ENCODE results near the gene MAPKBP1. TPM values are rescaled to one million over a fixed set of nuclear protein-coding genes. Genes with fewer than 3 reads are reported as not detected.
A peak's percentile ranks its signal among the peaks of the same experiment; 100 is the strongest.

Gene MAPKBP1
- total RNA-seq, 2 experiments from 2014 or later, result 16.1 to 19.0 TPM

DNA sequence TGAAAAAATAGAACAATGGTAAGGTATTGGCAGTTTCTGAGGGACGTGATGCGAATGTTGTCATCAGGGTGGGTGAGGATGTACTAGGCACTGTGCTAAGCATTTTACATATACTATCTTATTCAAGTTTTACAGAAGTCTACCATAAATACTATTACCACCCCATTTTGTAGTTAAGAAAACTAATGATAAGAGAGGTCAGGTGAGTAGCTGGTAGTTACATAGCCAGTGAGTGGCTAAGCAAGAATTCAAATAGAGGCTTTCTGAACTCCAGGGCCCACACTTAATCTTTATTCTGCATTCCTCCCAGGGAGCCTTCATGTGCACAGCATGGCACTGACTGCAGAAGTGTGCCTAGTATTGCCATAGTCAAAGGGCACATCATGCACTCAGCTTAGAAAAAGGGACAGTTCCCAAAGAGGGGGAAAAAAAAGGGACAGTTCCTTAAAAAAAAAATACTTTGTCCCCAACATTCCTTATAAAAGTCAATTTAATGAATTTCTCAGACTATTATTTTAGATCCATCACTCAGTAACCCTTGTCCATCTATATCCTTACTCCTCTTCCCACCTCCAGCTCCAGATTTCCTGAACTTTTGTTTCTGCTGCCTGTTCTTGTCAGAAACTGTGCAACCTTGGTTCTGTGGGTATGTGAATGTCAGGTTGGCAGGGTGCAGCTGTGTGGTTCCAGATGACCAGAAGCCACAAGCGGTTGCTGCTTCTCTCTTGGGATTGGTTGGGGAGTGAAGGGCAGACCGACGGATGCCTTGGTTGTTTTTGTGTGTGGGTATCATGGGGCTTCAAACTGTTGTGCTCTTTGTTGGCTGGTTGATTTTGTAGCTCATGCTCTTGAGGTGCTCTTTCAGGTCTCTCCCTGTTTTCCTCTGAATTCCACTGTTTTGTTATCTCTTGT lies 8.3 kb downstream of the MAPKBP1 start:
- no peak overlapping the region for H3K4me3 Mint-ChIP-seq
- ATAC-seq (no peak), DNase-seq (no peak)
- POLR2A ChIA-PET, result interaction anchor here (0.6 to 0.7 kb wide), 2 partner anchors 18 to 1749 kb away, joined by 3 to 4 read pairs; no protein-coding TSS in a partner anchor
- H3K4me1 Mint-ChIP-seq, result peaks cover 30% of the 10 kb centered on the region
- peaks cover 5% of the 10 kb centered on the region for H3K36me3 Mint-ChIP-seq (ENCODE audit: low read depth)
- H3K27ac Mint-ChIP-seq, result no peak overlapping the region
- no peaks in the 10 kb centered on the region for H3K9me3 Mint-ChIP-seq (ENCODE audit: low read depth)
- CTCF ChIA-PET, result interaction anchor here (1.4 to 1.9 kb wide), 2 partner anchors 9 to 122 kb away, joined by 5 to 12 read pairs; partner anchors contain the start of gene MAPKBP1
- no peaks in the 10 kb centered on the region for H3K27me3 Mint-ChIP-seq
- intact Hi-C loops (cut with DNase I, micrococcal nuclease), result no loop called here

DNA sequence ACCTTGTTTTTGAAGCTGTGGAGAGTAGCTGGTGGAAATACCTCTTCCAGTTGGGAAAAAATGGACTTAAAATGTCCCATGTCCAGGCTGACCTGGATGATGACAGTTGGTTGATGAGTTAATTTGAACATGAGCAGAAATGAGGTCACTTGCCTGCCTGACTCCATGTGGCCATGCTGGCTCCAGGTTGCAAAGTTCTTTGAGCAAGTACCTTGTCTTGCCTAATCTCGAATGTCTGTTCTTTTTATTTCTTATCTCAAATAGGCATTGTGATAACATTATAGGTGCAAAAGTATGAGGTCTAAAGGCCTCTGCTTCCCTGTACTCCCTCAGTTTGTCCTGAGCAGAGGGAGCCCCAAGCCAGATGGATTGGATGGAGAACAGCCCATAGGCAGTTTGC lies 9.0 kb downstream of the MAPKBP1 start:
- CTCF ChIA-PET, result interaction anchor here (1.0 to 1.9 kb wide), 3 partner anchors 9 to 29 kb away, joined by 5 to 12 read pairs (median 5); partner anchors contain the start of gene MAPKBP1
- DNase-seq, result no peak

DNA sequence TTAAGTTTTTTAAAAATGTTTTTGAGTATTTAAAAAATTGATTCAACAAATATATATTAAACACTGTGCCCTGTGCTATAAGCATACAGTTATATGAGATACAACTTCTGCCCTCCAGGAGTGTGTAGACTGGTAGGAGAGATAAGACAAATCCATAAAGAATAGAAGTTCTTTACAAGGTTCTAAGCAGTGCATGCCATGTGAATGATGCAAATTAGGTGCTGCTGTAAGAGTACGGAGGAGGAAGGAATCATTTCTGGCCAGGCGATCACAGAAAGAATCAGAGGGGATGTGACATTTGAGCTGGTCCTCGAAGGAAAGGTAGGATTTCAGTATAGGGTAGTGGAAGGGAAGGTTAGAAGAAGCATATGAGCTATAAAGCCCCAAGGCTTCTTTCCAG lies 14.0 kb downstream of the MAPKBP1 start:
- no peak for ATAC-seq
- H3K27ac Mint-ChIP-seq, result no peak overlapping the region
- intact Hi-C loops (cut with DNase I, micrococcal nuclease), result no loop called here
- ChIA-PET POLR2A (no interaction called here), CTCF (interaction anchor here (1.0 to 1.8 kb wide), 4 partner anchors 9 to 322 kb away, joined by 3 to 7 read pairs (median 4); no protein-coding TSS in a partner anchor)
- no peaks in the 10 kb centered on the region for H3K27me3 Mint-ChIP-seq
- H3K9me3 Mint-ChIP-seq (ENCODE audit: low read depth), result no peaks in the 10 kb centered on the region
- peaks cover 36% of the 10 kb centered on the region for H3K4me1 Mint-ChIP-seq
- H3K36me3 Mint-ChIP-seq (ENCODE audit: low read depth), result peaks cover under 1% of the 10 kb centered on the region
- H3K4me3 Mint-ChIP-seq, result no peak overlapping the region
- no peak for DNase-seq

More for the DNA sequence above, 9.0 kb downstream of the MAPKBP1 start:
- peaks cover 25% of the 10 kb centered on the region for H3K4me1 Mint-ChIP-seq
- no peak overlapping the region for H3K4me3 Mint-ChIP-seq
- H3K9me3 Mint-ChIP-seq (ENCODE audit: low read depth), result no peaks in the 10 kb centered on the region
- peaks cover 5% of the 10 kb centered on the region for H3K36me3 Mint-ChIP-seq (ENCODE audit: low read depth)
- H3K27me3 Mint-ChIP-seq, result no peaks in the 10 kb centered on the region
- H3K27ac Mint-ChIP-seq, result no peak overlapping the region
- intact Hi-C loops (cut with DNase I, micrococcal nuclease), result no loop called here
- POLR2A ChIA-PET, result no interaction called here
- ATAC-seq, result no peak

DNA sequence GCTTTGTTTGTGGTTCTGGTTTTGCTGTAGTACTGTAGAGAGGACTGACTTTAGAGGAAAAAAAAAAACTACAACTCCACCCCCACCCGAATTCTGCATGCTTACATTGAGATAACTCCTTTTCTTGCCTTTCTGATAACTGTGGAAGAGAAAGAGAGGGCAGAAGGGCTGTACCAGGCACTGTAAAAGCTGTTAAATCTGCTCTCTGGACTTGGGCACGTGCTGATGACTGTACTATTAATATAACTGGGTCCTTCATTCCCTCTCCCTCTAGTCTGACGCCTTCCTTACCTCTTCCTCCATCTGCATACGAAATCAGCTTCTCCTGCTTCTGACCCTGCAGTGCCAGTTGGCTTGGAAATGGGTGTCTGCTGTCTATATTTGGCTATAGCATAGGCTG lies 15.0 kb downstream of the MAPKBP1 start:
- intact Hi-C loops (cut with DNase I, micrococcal nuclease), result no loop called here
- no peaks in the 10 kb centered on the region for H3K27me3 Mint-ChIP-seq
- ATAC-seq, result no peak
- peaks cover 38% of the 10 kb centered on the region for H3K4me1 Mint-ChIP-seq
- no peak overlapping the region for H3K27ac Mint-ChIP-seq
- H3K4me3 Mint-ChIP-seq, result no peak overlapping the region
- no peaks in the 10 kb centered on the region for H3K9me3 Mint-ChIP-seq (ENCODE audit: low read depth)
- ChIA-PET CTCF (interaction anchor here (1.3 to 3.0 kb wide), 6 partner anchors 10 to 186 kb away, joined by 4 to 22 read pairs (median 6); partner anchors contain the start of gene MAPKBP1), POLR2A (no interaction called here)
- no peak for DNase-seq
- H3K36me3 Mint-ChIP-seq (ENCODE audit: low read depth), result no peaks in the 10 kb centered on the region

DNA sequence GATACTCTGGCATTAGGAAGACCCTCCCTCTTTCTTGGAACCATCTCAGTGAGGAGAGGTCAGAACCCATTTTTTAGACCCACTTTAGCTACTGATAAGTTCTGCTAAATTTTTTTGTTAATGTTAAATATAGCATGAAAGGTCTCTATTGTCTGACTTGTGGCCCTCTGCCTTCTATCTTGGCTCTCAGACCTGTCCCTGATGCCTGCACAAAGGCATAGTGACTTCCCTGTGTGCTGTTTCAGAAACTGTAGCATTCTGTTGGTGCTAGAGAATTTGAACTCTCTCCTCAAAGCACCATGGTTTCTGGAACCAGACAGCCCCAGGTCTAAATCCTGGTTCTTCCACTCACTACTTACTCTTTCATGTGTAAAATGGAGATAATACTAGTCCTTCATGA lies 15.4 kb downstream of the MAPKBP1 start:
- CTCF ChIA-PET, result interaction anchor here (1.3 to 3.0 kb wide), 5 partner anchors 16 to 186 kb away, joined by 4 to 22 read pairs (median 6); partner anchors contain the start of gene MAPKBP1
- Mint-ChIP-seq H3K27me3 (no peaks in the 10 kb centered on the region), H3K4me3 (no peak overlapping the region), H3K9me3 (ENCODE audit: low read depth) (no peaks in the 10 kb centered on the region), H3K36me3 (ENCODE audit: low read depth) (no peaks in the 10 kb centered on the region), H3K27ac (no peak overlapping the region), H3K4me1 (peaks cover 38% of the 10 kb centered on the region)
- ATAC-seq (no peak), DNase-seq (no peak)
- POLR2A ChIA-PET, result interaction anchor here (1.1 kb wide), 1 partner anchor 32 kb away, joined by 4 read pairs; no protein-coding TSS in a partner anchor
- intact Hi-C loops (cut with DNase I, micrococcal nuclease), result no loop called here

DNA sequence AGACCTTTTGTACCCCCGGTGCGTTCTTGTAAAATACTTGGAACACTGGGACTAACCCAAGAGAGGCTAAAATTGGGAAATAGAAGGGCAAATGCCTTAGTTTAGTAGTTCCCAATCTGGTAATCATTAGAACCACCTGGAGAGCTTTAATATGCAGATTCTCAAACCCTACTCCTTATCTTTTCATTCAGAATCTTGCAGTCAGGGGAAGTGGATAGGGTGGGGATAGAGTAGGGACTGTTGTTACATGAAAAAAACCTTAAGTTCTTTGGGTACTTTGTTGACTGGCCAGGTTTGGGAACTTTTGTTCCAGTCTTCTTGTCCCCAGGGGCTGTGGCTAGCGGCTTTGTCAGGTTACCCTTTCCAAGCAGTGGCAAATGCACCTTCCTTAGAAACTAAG lies 15.9 kb downstream of the MAPKBP1 start:
- DNase-seq (no peak), ATAC-seq (no peak)
- Mint-ChIP-seq H3K27me3 (no peaks in the 10 kb centered on the region), H3K4me3 (no peak overlapping the region), H3K27ac (no peak overlapping the region), H3K36me3 (ENCODE audit: low read depth) (no peaks in the 10 kb centered on the region), H3K9me3 (ENCODE audit: low read depth) (no peaks in the 10 kb centered on the region), H3K4me1 (peaks cover 39% of the 10 kb centered on the region)
- intact Hi-C loops (cut with DNase I, micrococcal nuclease), result no loop called here
- ChIA-PET POLR2A (interaction anchor here (1.1 kb wide), 1 partner anchor 32 kb away, joined by 4 read pairs; no protein-coding TSS in a partner anchor), CTCF (interaction anchor here (0.7 to 3.0 kb wide), 6 partner anchors 12 to 187 kb away, joined by 3 to 22 read pairs (median 6); partner anchors contain the start of gene MAPKBP1)

DNA sequence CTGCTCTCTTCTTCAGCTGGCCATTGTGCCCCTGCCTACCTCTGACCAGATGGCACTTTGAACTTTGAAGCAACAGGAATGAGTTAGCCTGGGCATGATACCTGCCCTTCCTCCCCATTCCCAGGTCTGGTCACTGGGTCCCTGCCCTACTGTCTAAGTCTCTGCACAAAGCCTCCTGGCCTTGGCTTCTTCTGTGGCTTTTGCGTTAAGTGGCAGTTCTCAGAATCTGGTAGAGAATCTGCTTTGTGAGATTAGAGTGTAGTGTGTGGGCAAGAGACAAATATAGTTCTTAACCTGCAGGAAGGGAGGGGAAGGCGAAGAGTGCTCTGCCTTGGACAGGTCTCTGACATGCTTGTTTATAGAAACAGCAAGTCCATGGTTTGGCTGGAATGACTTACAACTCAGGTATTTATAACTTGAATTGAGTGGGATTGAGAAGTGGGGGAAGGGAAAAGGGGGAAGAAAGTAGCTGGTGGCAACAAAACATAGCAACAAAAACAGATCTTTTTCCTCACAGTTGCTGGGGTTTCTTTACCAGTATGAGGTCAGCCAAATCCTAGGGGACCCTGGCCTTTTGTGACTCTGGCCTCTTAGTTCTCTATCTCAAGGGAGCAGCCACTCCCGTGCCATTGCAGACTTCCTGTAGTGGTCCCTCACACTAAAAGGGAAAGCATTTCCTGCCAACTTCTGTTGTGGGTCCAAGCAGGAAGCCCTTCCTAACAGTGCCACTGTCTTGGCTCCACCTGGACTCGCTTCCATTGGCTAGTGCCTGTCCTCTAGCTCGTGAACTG lies 16.7 kb downstream of the MAPKBP1 start:
- Mint-ChIP-seq H3K27ac (no peak overlapping the region), H3K27me3 (no peaks in the 10 kb centered on the region), H3K4me3 (no peak overlapping the region), H3K9me3 (ENCODE audit: low read depth) (no peaks in the 10 kb centered on the region), H3K36me3 (ENCODE audit: low read depth) (no peaks in the 10 kb centered on the region), H3K4me1 (peaks cover 43% of the 10 kb centered on the region)
- POLR2A ChIA-PET, result interaction anchor here (1.1 kb wide), 1 partner anchor 33 kb away, joined by 4 read pairs; no protein-coding TSS in a partner anchor
- DNase-seq (no peak), ATAC-seq (peak; percentile 30)
- CTCF ChIA-PET, result interaction anchor here (0.7 to 3.0 kb wide), 5 partner anchors 13 to 27 kb away, joined by 3 to 22 read pairs (median 5); partner anchors contain the start of gene MAPKBP1
- intact Hi-C loops (cut with DNase I, micrococcal nuclease), result no loop called here

DNA sequence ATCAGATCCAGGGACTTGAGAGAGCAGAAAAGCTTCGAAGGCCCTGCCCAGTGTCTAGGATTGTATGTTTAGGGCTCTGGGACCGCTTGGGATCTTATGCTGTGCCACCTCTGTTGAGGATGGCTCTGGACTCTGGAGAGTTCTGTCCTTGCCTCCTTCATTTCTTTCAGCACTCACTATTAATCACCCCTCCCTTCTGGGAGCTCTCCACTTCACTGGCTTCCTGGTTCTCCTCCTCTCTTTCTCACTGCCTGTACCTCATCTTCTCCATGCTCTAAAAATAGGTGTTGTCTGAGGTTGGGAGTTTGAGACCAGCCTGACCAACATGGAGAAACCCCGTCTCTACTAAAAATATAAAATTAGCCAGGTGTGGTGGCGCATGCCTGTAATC lies 17.3 kb downstream of the MAPKBP1 start:
- ChIA-PET POLR2A (no interaction called here), CTCF (interaction anchor here (0.6 to 3.0 kb wide), 2 partner anchors 18 to 618 kb away, joined by 3 to 22 read pairs; partner anchors contain the start of gene MAPKBP1)
- Mint-ChIP-seq H3K4me1 (peaks cover 49% of the 10 kb centered on the region), H3K27ac (peak overlapping the region; percentile 22), H3K4me3 (no peak overlapping the region), H3K9me3 (ENCODE audit: low read depth) (no peaks in the 10 kb centered on the region), H3K27me3 (no peaks in the 10 kb centered on the region), H3K36me3 (ENCODE audit: low read depth) (no peaks in the 10 kb centered on the region)
- intact Hi-C loops (cut with DNase I, micrococcal nuclease), result no loop called here
- DNase-seq (no peak), ATAC-seq (no peak)

DNA sequence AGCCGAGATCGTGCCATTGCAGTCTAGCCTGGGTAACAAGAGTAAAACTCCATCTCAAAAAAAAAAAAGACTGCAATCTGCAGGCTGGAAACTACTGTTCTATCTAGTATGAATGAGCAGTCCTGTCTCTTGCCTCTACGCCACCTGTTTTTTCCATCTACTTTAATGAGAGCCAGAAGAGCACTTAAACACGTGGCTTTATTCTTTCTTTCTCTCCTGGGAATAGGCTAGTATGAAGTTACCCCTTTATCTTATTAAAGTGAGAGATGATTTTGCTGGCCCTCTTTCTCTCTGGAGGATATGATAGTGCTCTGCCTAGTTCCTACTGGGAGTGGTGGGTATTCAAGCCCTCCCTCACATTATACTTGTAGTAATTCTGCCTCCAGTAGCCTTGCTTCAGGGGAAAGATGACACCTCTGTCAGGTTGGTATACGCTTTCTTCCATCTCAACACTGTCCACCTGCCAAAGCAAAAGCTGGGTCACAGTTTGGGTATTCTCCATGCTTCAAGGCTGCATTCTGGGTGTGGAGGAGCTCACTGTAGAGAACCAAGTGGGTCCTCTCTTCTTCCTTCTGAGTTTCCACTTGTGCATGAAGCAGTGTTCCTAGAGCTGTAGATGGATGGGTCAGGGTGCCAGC lies 17.8 kb downstream of the MAPKBP1 start:
- H3K27ac Mint-ChIP-seq, result no peak overlapping the region
- CTCF ChIA-PET, result interaction anchor here (0.6 to 3.0 kb wide), 4 partner anchors 8 to 619 kb away, joined by 3 to 22 read pairs (median 4); partner anchors contain the start of gene MAPKBP1
- DNase-seq (no peak), ATAC-seq (no peak)
- no peak overlapping the region for H3K4me3 Mint-ChIP-seq
- no peaks in the 10 kb centered on the region for H3K27me3 Mint-ChIP-seq
- H3K9me3 Mint-ChIP-seq (ENCODE audit: low read depth), result no peaks in the 10 kb centered on the region
- POLR2A ChIA-PET, result no interaction called here
- H3K36me3 Mint-ChIP-seq (ENCODE audit: low read depth), result no peaks in the 10 kb centered on the region
- intact Hi-C loops (cut with DNase I, micrococcal nuclease), result no loop called here
- peaks cover 52% of the 10 kb centered on the region for H3K4me1 Mint-ChIP-seq

DNA sequence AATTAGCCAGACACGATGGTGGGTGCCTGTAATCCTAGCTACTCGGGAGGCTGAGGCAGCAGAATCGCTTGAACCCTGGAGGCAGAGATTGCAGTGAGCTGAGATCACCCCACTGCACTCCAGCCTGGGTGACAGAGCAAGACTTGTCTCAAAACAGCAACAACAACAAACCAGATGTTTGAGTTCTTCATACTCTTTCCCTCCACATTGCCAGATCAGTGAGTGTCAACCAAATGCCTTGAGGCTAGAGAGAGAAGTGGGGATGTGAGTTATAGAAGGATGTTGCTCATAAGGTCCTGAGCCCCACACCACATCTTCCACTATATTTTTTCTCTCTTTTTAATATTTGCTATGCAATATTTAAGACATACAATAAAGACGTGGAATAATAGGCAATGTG lies 19.8 kb downstream of the MAPKBP1 start:
- Mint-ChIP-seq H3K27ac (no peak overlapping the region), H3K4me1 (peaks cover 48% of the 10 kb centered on the region), H3K9me3 (ENCODE audit: low read depth) (no peaks in the 10 kb centered on the region), H3K27me3 (no peaks in the 10 kb centered on the region), H3K4me3 (no peak overlapping the region), H3K36me3 (ENCODE audit: low read depth) (no peaks in the 10 kb centered on the region)
- ChIA-PET POLR2A (no interaction called here), CTCF (interaction anchor here (0.7 to 2.9 kb wide), 7 partner anchors 10 to 111 kb away, joined by 3 to 12 read pairs (median 3); partner anchors contain the start of gene MAPKBP1)
- intact Hi-C loops (cut with DNase I, micrococcal nuclease), result no loop called here
- ATAC-seq (no peak), DNase-seq (no peak)

All from activated CD4-positive, alpha-beta T cell treated with anti-CD3 and anti-CD28 coated beads for 36 hours (primary cell).